Measurements from ENCODE around the gene MAEL. TPM values are rescaled to one million over a fixed set of nuclear protein-coding genes. Genes with fewer than 3 reads are reported as not detected.
A peak's percentile ranks its signal among the peaks of the same experiment; 100 is the strongest.

Gene MAEL
- total and polyA plus RNA-seq, 11 donors: 0.62 to 6.8 (median 3.1) TPM

GRCh38 chr1:166974647-166975345 lies 14.3 kb upstream of the MAEL start:
- peak in 1 of 4 donors; percentile 18 for ATAC-seq
- peak overlapping the region in 11 of 12 donors; percentile 18 to 90 (median 56) for H3K4me3 ChIP-seq
- peak overlapping the region in 4 of 12 donors; percentile 10 to 34 (median 21) for H3K27ac ChIP-seq

GRCh38 chr1:166975361-166976129 lies 13.5 kb upstream of the MAEL start, which contains the start of gene ILDR2:
Gene ILDR2 (minus strand): TSS chr1:166975540. CDS start chr1:166975268, 272 bp downstream.
- Histone ChIP-seq H3K27me3 (peaks cover 0 to 51% (median 7%) of the 10 kb centered on the region in 9 donors), H3K36me3 (no peaks in the 10 kb centered on the region), H3K4me3 (peak within 1 kb of the TSS; percentile 55 to 90 (median 70)), H3K4me1 (peaks cover 0 to 19% (median 2%) of the 10 kb centered on the region in 12 donors), H3K27ac (peak within 1 kb of the TSS in 11 of 12 donors; percentile 50 to 87 (median 71)), H3K9me3 (no peaks in the 10 kb centered on the region)
- 0 to 1% (median 0%) methylated on average over 23 to 97 of the region's 97 CpGs for WGBS, 4 donors
- intact Hi-C loops (cut with DNase I): loop anchor here in 3 of 10 donors (5.0 to 10.0 kb wide), 3 partner anchors 51 to 82 kb away; no protein-coding TSS in a partner anchor
- ATAC-seq (peak; percentile 26 to 91 (median 80)), DNase-seq (peak; percentile 45 to 72 (median 58))
- TF ChIP-seq POLR2A (IDR thresholded peaks at IDR 0.05): no peak
- TF ChIP-seq, protein P1, sequence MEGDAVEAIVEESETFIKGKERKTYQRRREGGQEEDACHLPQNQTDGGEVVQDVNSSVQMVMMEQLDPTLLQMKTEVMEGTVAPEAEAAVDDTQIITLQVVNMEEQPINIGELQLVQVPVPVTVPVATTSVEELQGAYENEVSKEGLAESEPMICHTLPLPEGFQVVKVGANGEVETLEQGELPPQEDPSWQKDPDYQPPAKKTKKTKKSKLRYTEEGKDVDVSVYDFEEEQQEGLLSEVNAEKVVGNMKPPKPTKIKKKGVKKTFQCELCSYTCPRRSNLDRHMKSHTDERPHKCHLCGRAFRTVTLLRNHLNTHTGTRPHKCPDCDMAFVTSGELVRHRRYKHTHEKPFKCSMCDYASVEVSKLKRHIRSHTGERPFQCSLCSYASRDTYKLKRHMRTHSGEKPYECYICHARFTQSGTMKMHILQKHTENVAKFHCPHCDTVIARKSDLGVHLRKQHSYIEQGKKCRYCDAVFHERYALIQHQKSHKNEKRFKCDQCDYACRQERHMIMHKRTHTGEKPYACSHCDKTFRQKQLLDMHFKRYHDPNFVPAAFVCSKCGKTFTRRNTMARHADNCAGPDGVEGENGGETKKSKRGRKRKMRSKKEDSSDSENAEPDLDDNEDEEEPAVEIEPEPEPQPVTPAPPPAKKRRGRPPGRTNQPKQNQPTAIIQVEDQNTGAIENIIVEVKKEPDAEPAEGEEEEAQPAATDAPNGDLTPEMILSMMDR (IDR thresholded peaks at IDR 0.05): peak in 3 of 12 donors; percentile 21 to 34 (median 24)

More at GRCh38 chr1:166974647-166975345, 14.3 kb upstream of the MAEL start:
- intact Hi-C loops (cut with DNase I): loop anchor here in 3 of 10 donors (5.0 to 10.0 kb wide), 4 partner anchors 50 to 83 kb away; no protein-coding TSS in a partner anchor
- H3K36me3 ChIP-seq: no peaks in the 10 kb centered on the region
- TF ChIP-seq, protein P1 (IDR thresholded peaks at IDR 0.05): no peak
- TF ChIP-seq POLR2A (IDR thresholded peaks at IDR 0.05): no peak
- H3K4me1 ChIP-seq: peaks cover 0 to 19% (median 2%) of the 10 kb centered on the region in 12 donors
- 3% methylated on average over 14 to 17 of the region's 17 CpGs for WGBS, 4 donors
- peak in 1 of 5 donors; percentile 18 for DNase-seq
- H3K9me3 ChIP-seq: no peaks in the 10 kb centered on the region
- H3K27me3 ChIP-seq: peaks cover 0 to 55% (median 7%) of the 10 kb centered on the region in 9 donors

- no peak for ATAC-seq
- intact Hi-C loops (cut with DNase I): loop anchor here in 3 of 10 donors (5.0 to 10.0 kb wide), 3 partner anchors 53 to 79 kb away; no protein-coding TSS in a partner anchor
These were observed 11.1 kb upstream of the MAEL start for GRCh38 chr1:166977951-166978350.

More at GRCh38 chr1:166977951-166978350, 11.1 kb upstream of the MAEL start:
- no peak overlapping the region for H3K4me3 ChIP-seq
- peaks cover 0 to 19% (median 2%) of the 10 kb centered on the region in 12 donors for H3K4me1 ChIP-seq
- no peak overlapping the region for H3K27ac ChIP-seq
- no peak for DNase-seq
- H3K27me3 ChIP-seq: peaks cover 0 to 36% (median 6%) of the 10 kb centered on the region in 9 donors
- no peaks in the 10 kb centered on the region for H3K9me3 ChIP-seq
- WGBS, 4 donors: 87 to 95% (median 88%) methylated on average over 2 of the region's 2 CpGs
- no peak for TF ChIP-seq POLR2A (IDR thresholded peaks at IDR 0.05)
- TF ChIP-seq, protein P1 (IDR thresholded peaks at IDR 0.05): no peak
- H3K36me3 ChIP-seq: no peaks in the 10 kb centered on the region
